GM18867 (cell line): Measurements from ENCODE around the gene OVOL3.

Experiments
- ATAC-seq: cut with Tn5 transposase; IDR thresholded peaks from one replicate; pipeline ENCODE4 v1.9.1; 2021; ENCODE audit warnings: mild to moderate bottlenecking, moderate library complexity; ENCODE audit not compliant: unreplicated experiment

OVOL3 gene

GRCh38 chr19:36099166-36099785 lies 11.7 kb upstream of the OVOL3 start:
- ATAC-seq, result no peak

GRCh38 chr19:36100476-36100875 lies 10.5 kb upstream of the OVOL3 start:
- no peak for ATAC-seq

GRCh38 chr19:36101550-36102327 lies 9.2 kb upstream of the OVOL3 start:
- no peak for ATAC-seq

- ATAC-seq, result no peak
Measured at GRCh38 chr19:36103040-36103626, 7.8 kb upstream of the OVOL3 start.

- ATAC-seq, result no peak
Measured at GRCh38 chr19:36103842-36104552, 6.9 kb upstream of the OVOL3 start.

- ATAC-seq, result no peak
Measured at GRCh38 chr19:36106441-36106840, 4.5 kb upstream of the OVOL3 start.

- ATAC-seq, result no peak
Measured at GRCh38 chr19:36106991-36107390, 4.0 kb upstream of the OVOL3 start.

GRCh38 chr19:36108684-36109083 lies 2.3 kb upstream of the OVOL3 start:
- ATAC-seq, result no peak

GRCh38 chr19:36111200-36111539 lies 227 bp downstream of the OVOL3 start:
- ATAC-seq, result no peak

- ATAC-seq, result no peak
Measured at GRCh38 chr19:36112678-36113077, 1.7 kb downstream of the OVOL3 start.

GRCh38 chr19:36113425-36113824 lies 2.5 kb downstream of the OVOL3 start:
- no peak for ATAC-seq

- no peak for ATAC-seq
Measured at GRCh38 chr19:36113894-36114720, 3.2 kb downstream of the OVOL3 start.

- peak; percentile 78 for ATAC-seq
Measured at GRCh38 chr19:36114721-36115452, 3.9 kb downstream of the OVOL3 start, which contains the start of gene POLR2I. POLR2I (minus strand) TSS chr19:36114875; CDS start chr19:36114856, 19 bp downstream.

GRCh38 chr19:36115453-36116343 lies 4.8 kb downstream of the OVOL3 start, which contains the start of gene TBCB:
TBCB (plus strand) TSS chr19:36115468; CDS start chr19:36115561, 93 bp downstream.
- ATAC-seq, result peak; percentile 33

GRCh38 chr19:36116344-36116637 lies 5.3 kb downstream of the OVOL3 start:
- ATAC-seq, result no peak

GRCh38 chr19:36120092-36120983 lies 9.4 kb downstream of the OVOL3 start:
- no peak for ATAC-seq

GRCh38 chr19:36120984-36121358 lies 10.0 kb downstream of the OVOL3 start:
- no peak for ATAC-seq

GRCh38 chr19:36121486-36122124 lies 10.7 kb downstream of the OVOL3 start:
- no peak for ATAC-seq
